BLaER1 (cell line): ENCODE results near the gene RFPL3.
"Not testable (repeated sequence)": the region's sequence is repeated elsewhere in the genome, so short reads cannot be mapped to it uniquely, and the experiment has no call there.

Experiments
- H3K27ac ChIP-seq: shearing (Covaris generic); formaldehyde crosslinking; 2 replicates; pipeline ENCODE4 v1.8.1; 2022
- H3K27me3 ChIP-seq: shearing (Covaris generic); formaldehyde crosslinking; 2 replicates; pipeline ENCODE4 v1.8.1; 2022
- H3K36me3 ChIP-seq: shearing (Covaris generic); formaldehyde crosslinking; 2 replicates; pipeline ENCODE4 v1.8.1; 2022
- H3K4me1 ChIP-seq: shearing (Covaris generic); formaldehyde crosslinking; 2 replicates; pipeline ENCODE4 v1.8.1; 2022
- H3K4me2 ChIP-seq: shearing (Covaris generic); formaldehyde crosslinking; 2 replicates; pipeline ENCODE4 v1.8.1; 2022
- H3K4me3 ChIP-seq: shearing (Covaris generic); formaldehyde crosslinking; 2 replicates; pipeline ENCODE4 v1.8.1; 2022
- H3K9ac ChIP-seq: shearing (Covaris generic); formaldehyde crosslinking; 2 replicates; pipeline ENCODE4 v1.8.1; 2022
- H3K9me3 ChIP-seq: shearing (Covaris generic); formaldehyde crosslinking; 2 replicates; pipeline ENCODE4 v1.8.1; 2022
- H4K20me1 ChIP-seq: shearing (Covaris generic); formaldehyde crosslinking; 2 replicates; pipeline ENCODE4 v1.8.1; 2022
- Cebpa-rat ChIP-seq: shearing (Covaris generic); IDR thresholded peaks from 2 replicates; pipeline ENCODE4 v1.8.1; 2022

Gene RFPL3

DNA sequence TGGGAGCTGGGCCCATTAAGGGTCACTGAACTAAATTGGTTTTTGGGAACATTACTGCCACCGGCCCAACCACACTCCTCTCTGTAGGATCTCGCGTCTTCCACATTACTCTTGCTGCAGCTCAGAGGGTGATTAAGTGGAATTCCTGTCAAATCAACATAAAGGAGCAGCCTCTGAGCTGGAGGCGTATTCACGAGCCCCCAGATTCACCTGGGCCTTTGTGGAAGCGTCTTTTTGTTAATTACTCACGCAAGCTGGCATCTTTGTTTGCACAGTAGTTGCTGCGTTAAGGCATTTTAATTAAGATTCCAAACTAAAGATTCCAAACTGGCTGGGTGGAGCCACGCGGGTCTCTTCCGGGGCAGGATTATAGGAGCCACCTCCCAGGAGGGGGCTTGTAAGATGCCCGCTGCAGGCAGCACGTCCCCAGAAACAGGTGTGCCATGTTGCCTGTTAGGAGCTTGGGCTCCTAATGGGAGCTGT is 21.5 kb upstream of the RFPL3 start:
- Histone ChIP-seq H3K9ac (no peak overlapping the region), H3K4me1 (0 out of 2 replicates have a peak, but pooled peaks cover 5% of the 10 kb centered on the region), H3K27me3 (no peaks in the 10 kb centered on the region), H3K27ac (no peak overlapping the region), H3K36me3 (no peaks in the 10 kb centered on the region), H4K20me1 (no peaks in the 10 kb centered on the region), H3K4me2 (no peak overlapping the region), H3K9me3 (no peaks in the 10 kb centered on the region), H3K4me3 (no peak overlapping the region)
- no peak for TF ChIP-seq Cebpa-rat

DNA sequence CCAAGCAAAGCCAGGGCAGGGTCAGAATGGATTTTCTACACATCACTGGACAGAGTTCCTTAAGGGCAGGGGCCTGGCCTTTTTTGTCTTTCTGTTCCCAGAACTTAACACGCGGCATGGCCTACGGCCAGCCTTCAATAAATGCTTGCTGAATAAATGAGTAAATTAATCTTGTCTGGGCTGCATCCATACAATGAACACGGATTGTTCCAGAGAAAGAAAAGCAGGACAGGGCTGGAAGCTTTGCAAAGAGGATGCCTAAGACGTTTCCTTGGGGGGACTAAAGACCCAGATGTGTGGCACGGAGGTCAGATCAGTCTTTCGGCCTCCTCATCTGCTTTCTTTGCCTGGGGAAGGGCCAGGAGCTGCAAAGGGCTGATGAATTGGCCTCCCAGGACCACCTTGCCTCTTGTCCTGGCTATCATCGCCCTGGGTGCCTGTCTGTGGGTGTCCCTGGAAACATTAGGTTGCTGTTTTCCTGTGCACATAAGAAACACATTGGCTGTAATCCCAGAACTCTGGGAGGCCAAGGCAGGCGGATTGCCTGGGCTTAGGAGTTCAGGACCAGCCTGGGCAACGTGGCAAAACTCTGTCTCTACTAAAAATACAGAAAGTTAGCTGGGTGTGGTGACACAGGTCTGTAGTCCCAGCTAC is 20.8 kb upstream of the RFPL3 start:
- Histone ChIP-seq H3K27me3 (no peaks in the 10 kb centered on the region), H3K4me1 (no peaks in the 10 kb centered on the region), H3K27ac (no peak overlapping the region), H3K9ac (no peak overlapping the region), H4K20me1 (no peaks in the 10 kb centered on the region), H3K36me3 (no peaks in the 10 kb centered on the region), H3K9me3 (no peaks in the 10 kb centered on the region), H3K4me2 (no peak overlapping the region), H3K4me3 (no peak overlapping the region)
- no peak for TF ChIP-seq Cebpa-rat

DNA sequence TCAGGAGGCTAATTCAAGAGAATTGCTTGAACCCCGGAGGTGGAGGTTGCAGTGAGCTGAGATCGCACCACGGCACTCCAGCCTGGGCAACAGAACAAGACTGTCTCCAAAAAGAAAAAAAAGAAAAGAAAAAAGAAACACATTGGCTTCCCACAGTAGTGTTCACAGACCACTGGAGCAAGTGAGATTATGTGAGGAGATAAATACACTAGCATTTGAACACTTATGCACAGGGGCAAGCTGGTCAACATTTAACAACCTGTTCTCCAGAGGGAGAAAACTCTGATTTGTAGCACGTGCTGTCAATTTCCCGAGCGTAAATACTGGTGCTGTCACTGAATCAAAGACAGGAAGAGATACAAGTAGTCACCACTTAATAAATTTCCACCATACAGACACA is 20.2 kb upstream of the RFPL3 start:
- H3K9ac ChIP-seq, H3K9me3 ChIP-seq, H3K36me3 ChIP-seq, H3K27me3 ChIP-seq, H4K20me1 ChIP-seq, H3K4me3 ChIP-seq, H3K27ac ChIP-seq, H3K4me1 ChIP-seq, H3K4me2 ChIP-seq: not testable (repeated sequence)

DNA sequence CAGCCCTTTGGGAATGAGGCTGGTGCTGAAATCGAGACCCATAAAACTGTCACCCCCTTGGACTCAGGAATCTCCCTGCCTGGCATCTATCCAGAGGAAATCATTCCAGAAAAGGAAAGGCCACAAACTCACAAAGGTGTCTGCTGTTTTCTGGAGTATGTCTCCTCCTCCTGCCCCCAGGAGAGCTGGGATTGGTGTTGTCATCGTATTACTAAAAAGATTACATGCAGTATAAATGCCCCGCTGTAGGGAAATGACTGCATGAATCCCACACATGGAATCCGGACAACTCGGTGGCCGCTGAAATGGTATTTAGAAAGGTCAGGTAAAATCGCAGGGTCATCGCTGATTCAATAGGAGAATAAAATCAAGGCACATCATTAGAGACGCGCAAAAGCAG is 18.9 kb upstream of the RFPL3 start:
- TF ChIP-seq Cebpa-rat = no peak
- H3K4me3 ChIP-seq = no peak overlapping the region
- H3K27ac ChIP-seq = no peak overlapping the region
- no peak overlapping the region for H3K9ac ChIP-seq
- H3K36me3 ChIP-seq = no peaks in the 10 kb centered on the region
- no peaks in the 10 kb centered on the region for H4K20me1 ChIP-seq
- no peaks in the 10 kb centered on the region for H3K4me1 ChIP-seq
- no peaks in the 10 kb centered on the region for H3K9me3 ChIP-seq
- H3K27me3 ChIP-seq = no peaks in the 10 kb centered on the region
- no peak overlapping the region for H3K4me2 ChIP-seq

DNA sequence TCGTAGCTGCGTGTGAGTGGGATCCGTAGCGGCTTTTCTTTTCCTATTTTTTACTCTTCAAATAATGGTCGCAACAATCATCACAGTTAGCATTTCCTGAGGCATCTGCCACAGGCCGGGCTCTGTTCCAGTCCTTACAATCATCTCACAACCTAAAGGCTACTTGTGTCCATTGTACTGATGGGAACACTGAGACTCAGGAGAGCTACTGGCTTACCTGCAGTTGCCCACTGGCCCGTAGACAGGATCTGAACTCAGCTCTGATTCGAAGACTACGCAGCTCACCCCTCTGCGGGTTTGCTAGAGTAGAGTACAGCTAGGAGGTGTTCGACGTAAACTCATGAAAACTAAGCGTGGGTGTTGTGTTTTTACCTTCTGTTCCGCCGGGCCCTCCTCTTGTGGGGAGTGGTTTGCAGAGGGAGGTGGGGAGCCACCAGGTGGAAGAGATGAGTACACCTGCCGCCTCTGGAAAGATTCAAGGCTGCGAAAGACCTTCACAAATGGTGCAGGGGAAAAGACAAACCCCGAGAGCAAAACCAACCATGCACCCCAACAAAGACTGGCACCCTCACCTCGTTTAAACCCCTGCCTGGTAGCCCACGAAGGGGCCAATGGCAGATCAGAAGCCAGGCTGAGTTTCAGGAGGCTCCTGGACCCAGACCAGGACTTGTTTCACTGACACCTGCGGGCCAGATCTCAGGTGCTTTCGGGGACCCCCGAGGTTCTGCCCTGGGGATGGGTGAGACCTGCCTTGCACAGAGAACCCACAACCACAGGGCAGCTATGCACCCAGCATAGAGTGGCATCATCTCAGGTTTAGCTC is 18.3 kb upstream of the RFPL3 start:
- H4K20me1 ChIP-seq = no peaks in the 10 kb centered on the region
- H3K9me3 ChIP-seq = no peaks in the 10 kb centered on the region
- no peak overlapping the region for H3K4me3 ChIP-seq
- H3K27me3 ChIP-seq = no peaks in the 10 kb centered on the region
- no peaks in the 10 kb centered on the region for H3K4me1 ChIP-seq
- TF ChIP-seq Cebpa-rat = no peak
- no peak overlapping the region for H3K4me2 ChIP-seq
- no peak overlapping the region for H3K9ac ChIP-seq
- no peaks in the 10 kb centered on the region for H3K36me3 ChIP-seq
- no peak overlapping the region for H3K27ac ChIP-seq

DNA sequence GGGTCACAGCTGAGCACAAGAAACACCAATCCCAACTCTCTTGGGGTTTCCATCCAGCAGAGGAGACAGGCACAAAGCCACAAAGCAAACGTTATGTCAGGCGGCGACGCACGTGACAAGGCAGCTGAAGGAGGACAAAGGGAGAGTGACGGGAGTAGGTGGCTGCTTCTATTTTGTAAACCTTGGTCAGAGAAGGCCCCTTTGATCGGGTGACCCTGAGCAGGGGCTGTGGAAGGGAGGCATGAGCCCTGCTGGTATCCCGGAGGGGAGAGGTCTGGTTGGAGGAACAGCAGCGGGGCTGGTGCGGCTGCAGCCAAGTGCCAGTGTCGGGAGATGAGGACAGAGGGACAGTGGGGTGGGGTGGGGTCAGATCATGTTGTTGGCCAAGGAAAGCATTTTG is 17.3 kb upstream of the RFPL3 start:
- no peak overlapping the region for H3K27ac ChIP-seq
- no peaks in the 10 kb centered on the region for H3K36me3 ChIP-seq
- no peak overlapping the region for H3K9ac ChIP-seq
- no peaks in the 10 kb centered on the region for H3K4me1 ChIP-seq
- H3K4me3 ChIP-seq = no peak overlapping the region
- no peaks in the 10 kb centered on the region for H3K9me3 ChIP-seq
- TF ChIP-seq Cebpa-rat = no peak
- no peaks in the 10 kb centered on the region for H4K20me1 ChIP-seq
- H3K27me3 ChIP-seq = no peaks in the 10 kb centered on the region
- H3K4me2 ChIP-seq = no peak overlapping the region

DNA sequence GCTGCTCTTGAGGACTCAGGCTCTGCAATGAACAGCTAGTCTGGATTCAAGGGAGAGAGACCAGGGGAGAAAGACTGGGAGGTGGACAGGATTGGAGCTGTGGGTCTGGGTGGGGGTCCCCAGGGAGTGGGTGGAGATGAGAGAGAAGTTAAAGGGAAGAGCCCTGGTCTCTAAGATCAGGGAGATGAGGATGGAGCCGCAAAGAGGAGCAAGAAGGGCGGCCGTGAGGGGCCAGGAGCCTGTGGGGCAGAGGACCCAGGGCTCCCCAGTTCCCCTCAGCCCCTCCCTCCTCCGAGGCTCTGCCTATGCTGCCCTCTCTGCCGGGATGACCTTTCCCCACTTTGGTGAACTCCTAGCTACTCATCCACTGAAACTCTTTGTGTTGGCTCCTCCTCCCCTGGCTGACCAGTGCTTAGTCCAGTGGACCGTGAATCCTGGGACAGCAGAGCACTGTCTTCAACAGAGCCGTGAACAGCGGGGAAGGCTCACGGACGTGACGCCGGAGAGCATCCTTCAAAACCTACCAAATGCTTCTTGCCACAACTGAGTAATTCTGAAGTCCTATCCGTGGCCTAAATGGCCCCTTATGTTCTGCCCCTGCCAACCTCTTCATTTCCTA is 16.4 kb upstream of the RFPL3 start:
- H3K4me2 ChIP-seq = no peak overlapping the region
- no peak for TF ChIP-seq Cebpa-rat
- no peak overlapping the region for H3K9ac ChIP-seq
- H4K20me1 ChIP-seq = no peaks in the 10 kb centered on the region
- H3K4me1 ChIP-seq = no peaks in the 10 kb centered on the region
- H3K27me3 ChIP-seq = no peaks in the 10 kb centered on the region
- H3K36me3 ChIP-seq = no peaks in the 10 kb centered on the region
- H3K27ac ChIP-seq = no peak overlapping the region
- H3K4me3 ChIP-seq = no peak overlapping the region
- 0 out of 2 replicates have a peak, but pooled peaks cover 3% of the 10 kb centered on the region for H3K9me3 ChIP-seq

DNA sequence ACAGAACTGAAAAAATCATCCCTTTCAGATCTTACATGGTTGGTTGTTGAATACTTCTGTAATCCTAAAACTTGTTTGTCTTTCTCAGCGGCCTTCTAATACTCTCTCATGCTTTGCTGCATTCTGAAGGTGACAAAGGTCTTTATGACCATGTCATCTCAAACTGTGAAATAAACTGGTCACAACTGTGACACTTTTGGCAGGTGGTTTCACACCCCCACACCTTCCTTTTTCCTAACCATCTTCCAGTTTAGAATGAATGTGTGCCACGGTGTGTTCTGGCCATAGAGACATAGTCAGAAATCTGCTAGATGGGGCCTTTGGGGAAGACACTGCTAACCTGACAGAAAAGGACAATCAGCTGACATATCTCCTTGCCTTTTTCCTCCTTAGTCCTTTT is 14.7 kb upstream of the RFPL3 start:
- no peaks in the 10 kb centered on the region for H3K4me1 ChIP-seq
- no peak overlapping the region for H3K4me3 ChIP-seq
- no peaks in the 10 kb centered on the region for H4K20me1 ChIP-seq
- no peak overlapping the region for H3K9ac ChIP-seq
- no peak overlapping the region for H3K27ac ChIP-seq
- H3K27me3 ChIP-seq = no peaks in the 10 kb centered on the region
- H3K36me3 ChIP-seq = no peaks in the 10 kb centered on the region
- H3K4me2 ChIP-seq = no peak overlapping the region
- TF ChIP-seq Cebpa-rat = no peak
- H3K9me3 ChIP-seq = 0 out of 2 replicates have a peak, but pooled peaks cover 4% of the 10 kb centered on the region

DNA sequence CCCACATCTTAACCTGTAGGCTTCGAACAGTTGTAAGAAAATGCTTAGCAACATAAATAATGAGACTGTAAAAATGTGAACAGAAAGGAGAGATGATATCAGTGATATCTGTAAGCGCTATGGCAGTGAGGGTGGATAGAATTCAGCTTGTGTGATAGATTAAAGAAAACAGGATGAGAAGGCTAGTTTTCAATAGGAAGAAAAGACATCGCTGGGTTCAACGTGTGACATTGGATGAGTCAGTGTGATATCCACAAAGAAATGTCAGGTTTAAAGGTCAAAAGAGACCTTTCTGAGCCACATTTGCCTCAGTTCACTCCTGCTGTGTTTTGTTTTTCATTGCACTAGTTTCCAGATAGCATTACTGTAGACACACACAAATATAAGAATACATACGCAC is 13.7 kb upstream of the RFPL3 start:
- Histone ChIP-seq H3K4me2 (no peak overlapping the region), H3K36me3 (no peaks in the 10 kb centered on the region), H3K27me3 (no peaks in the 10 kb centered on the region), H3K27ac (no peak overlapping the region), H3K4me1 (no peaks in the 10 kb centered on the region), H4K20me1 (no peaks in the 10 kb centered on the region), H3K4me3 (no peak overlapping the region), H3K9me3 (0 out of 2 replicates have a peak, but pooled peaks cover 4% of the 10 kb centered on the region), H3K9ac (no peak overlapping the region)
- no peak for TF ChIP-seq Cebpa-rat

DNA sequence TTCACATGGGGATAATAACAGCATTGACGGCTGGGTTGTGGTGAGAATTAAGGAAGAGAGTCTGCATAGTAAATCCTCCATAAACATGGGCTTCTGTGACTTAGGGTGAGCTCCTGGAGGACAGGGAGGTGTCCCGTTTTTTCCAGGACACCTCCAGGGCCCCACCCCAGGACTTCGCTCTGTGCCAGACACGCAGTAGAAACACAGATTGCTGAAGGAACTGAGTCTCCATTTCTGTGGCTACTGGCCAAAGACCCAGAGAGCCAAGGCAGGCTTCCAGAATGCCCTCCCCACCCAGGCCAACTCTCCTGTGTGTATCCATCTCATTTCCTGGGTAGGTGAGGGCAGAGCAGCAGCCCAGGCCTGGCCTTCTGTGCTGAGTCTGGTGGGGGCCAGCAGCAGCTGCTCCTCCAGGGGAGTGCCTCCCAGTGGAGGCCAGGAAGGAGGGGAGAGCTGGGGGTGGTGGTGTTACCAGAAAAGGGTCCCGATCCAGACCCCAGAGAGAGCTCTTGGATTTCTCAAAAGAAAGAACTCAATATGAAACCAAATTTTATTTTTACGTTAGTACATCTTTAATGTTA is 9.5 kb upstream of the RFPL3 start:
- no peak for TF ChIP-seq Cebpa-rat
- no peaks in the 10 kb centered on the region for H4K20me1 ChIP-seq

DNA sequence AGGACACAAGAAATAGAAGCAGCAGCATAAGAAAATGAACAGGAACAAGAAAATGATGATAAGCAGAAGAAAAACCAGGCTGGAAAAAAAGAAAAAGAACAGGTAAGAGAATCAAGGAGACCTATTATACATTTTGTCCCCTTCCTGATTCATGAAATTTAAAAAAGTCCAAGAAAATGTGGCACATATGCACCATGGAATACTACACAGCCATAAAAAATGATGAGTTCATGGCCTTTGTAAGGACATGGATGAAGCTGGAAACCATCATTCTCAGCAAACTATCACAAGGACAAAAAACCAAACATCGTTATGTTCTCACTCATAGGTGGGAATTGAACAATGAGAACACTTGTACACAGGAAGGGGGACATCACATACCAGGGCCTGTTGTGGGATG is 5.8 kb upstream of the RFPL3 start:
- not testable (repeated sequence) for H3K9ac ChIP-seq, H3K36me3 ChIP-seq, H3K4me1 ChIP-seq, H3K4me2 ChIP-seq, H4K20me1 ChIP-seq, H3K27ac ChIP-seq, H3K4me3 ChIP-seq, H3K27me3 ChIP-seq
- H3K9me3 ChIP-seq = peaks cover 16% of the 10 kb centered on the region

More for the DNA sequence above, 9.5 kb upstream of the RFPL3 start:
- no peak overlapping the region for H3K4me2 ChIP-seq
- H3K27me3 ChIP-seq = no peaks in the 10 kb centered on the region
- no peak overlapping the region for H3K4me3 ChIP-seq
- H3K9me3 ChIP-seq = peaks cover 12% of the 10 kb centered on the region
- no peaks in the 10 kb centered on the region for H3K36me3 ChIP-seq
- no peaks in the 10 kb centered on the region for H3K4me1 ChIP-seq
- no peak overlapping the region for H3K9ac ChIP-seq
- H3K27ac ChIP-seq = no peak overlapping the region
